BLaER1 treated with 17β-estradiol and CSF1 and Interleukin-3, amounts not matched to agents 10 nM and 100 nM (cell line): ENCODE data around the gene NTMT2.

Experiments
- H3K27ac ChIP-seq, 11 experiments: shearing (Covaris generic); formaldehyde crosslinking; 2 replicates each; pipeline ENCODE4 v1.8.1; 2022
- H3K27me3 ChIP-seq, 11 experiments: shearing (Covaris generic); formaldehyde crosslinking; 2 replicates each; pipeline ENCODE4 v1.8.1; 2022
- H3K36me3 ChIP-seq, 11 experiments: shearing (Covaris generic); formaldehyde crosslinking; 2 replicates each; pipeline ENCODE4 v1.8.1; 2022
- H3K4me1 ChIP-seq, 10 experiments: shearing (Covaris generic); formaldehyde crosslinking; 2 replicates each; pipeline ENCODE4 v1.8.1; 2022
- H3K4me2 ChIP-seq, 11 experiments: shearing (Covaris generic); formaldehyde crosslinking; 2 replicates each; pipeline ENCODE4 v1.8.1; 2022
- H3K4me3 ChIP-seq, 10 experiments: shearing (Covaris generic); formaldehyde crosslinking; 2 replicates each; pipeline ENCODE4 v1.8.1; 2022
- H3K9ac ChIP-seq, 11 experiments: shearing (Covaris generic); formaldehyde crosslinking; 2 replicates each; pipeline ENCODE4 v1.8.1; 2022
- H3K9me3 ChIP-seq, 11 experiments: shearing (Covaris generic); formaldehyde crosslinking; replicated peaks in 1 of 11; 2 replicates each; pipeline ENCODE4 v1.8.1; 2022
- H4K20me1 ChIP-seq, 11 experiments: shearing (Covaris generic); formaldehyde crosslinking; 2 replicates each; pipeline ENCODE4 v1.8.1; 2022
- Cebpa-rat ChIP-seq, 11 experiments: shearing (Covaris generic); IDR thresholded peaks; 2 replicates each; pipeline ENCODE4 v1.8.1; 2022

Gene NTMT2

DNA sequence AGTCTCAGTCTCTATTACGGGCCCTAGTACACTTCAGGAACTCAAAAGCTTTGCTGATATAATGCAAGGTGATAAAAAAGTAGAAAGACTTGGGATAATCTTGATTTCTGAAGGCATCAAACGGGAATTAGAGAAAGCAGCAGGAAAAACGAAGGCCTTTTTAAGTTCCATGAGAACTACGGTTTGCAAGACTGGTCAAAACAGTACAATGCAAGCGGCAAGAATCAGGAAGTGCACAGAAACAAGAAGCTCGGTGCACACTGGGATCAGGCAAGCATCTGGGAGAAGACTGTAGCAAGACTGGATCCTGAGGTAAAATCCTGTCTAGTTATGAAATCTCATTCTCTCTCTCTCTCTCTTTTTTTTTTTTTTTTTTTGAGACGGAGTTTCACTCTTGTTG lies 28.6 kb downstream of the NTMT2 start:
- H3K36me3 ChIP-seq, result no peaks in the 10 kb centered on the region

DNA sequence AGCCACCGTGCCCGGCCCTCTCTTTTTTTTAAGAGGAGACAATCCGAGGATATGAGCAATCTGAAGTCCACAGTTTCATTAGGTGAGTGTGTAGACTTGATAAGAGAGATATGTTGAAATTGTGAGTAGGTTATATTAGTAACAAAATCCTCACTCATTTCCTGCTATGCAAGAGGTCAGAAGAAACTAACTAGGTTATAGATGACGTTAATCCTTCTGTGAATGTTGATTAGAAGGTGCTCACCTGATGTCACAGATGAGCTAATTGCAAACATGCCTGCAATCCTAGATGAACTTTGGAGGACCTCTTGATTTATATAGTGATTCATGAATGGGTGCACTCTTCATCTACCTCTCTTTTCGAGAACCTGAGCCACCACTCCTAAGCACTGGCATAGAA lies 29.3 kb downstream of the NTMT2 start:
- H3K36me3 ChIP-seq, result no peaks in the 10 kb centered on the region
- no peak overlapping the region for H3K9ac ChIP-seq
- no peak for TF ChIP-seq Cebpa-rat (IDR thresholded peaks at IDR 0.05)
- H3K4me3 ChIP-seq, result no peak overlapping the region
- H4K20me1 ChIP-seq, result no peaks in the 10 kb centered on the region
- H3K9me3 ChIP-seq, result peaks cover 4 to 18% (median 14%) of the 10 kb centered on the region in 11 experiments; a peak in 18 of 22 replicates
- H3K4me2 ChIP-seq, result no peak overlapping the region
- no peaks in the 10 kb centered on the region for H3K4me1 ChIP-seq
- H3K27me3 ChIP-seq, result no peaks in the 10 kb centered on the region
- H3K27ac ChIP-seq, result no peak overlapping the region

More for the DNA sequence above, 28.6 kb downstream of the NTMT2 start:
- H3K9me3 ChIP-seq, result peaks cover 4 to 19% (median 14%) of the 10 kb centered on the region in 11 experiments; a peak in 18 of 22 replicates
- no peaks in the 10 kb centered on the region for H3K27me3 ChIP-seq
- H4K20me1 ChIP-seq, result no peaks in the 10 kb centered on the region
- H3K4me3 ChIP-seq, result no peak overlapping the region
- no peaks in the 10 kb centered on the region for H3K4me1 ChIP-seq
- no peak overlapping the region for H3K9ac ChIP-seq
- no peak for TF ChIP-seq Cebpa-rat (IDR thresholded peaks at IDR 0.05)
- no peak overlapping the region for H3K4me2 ChIP-seq
- no peak overlapping the region for H3K27ac ChIP-seq

DNA sequence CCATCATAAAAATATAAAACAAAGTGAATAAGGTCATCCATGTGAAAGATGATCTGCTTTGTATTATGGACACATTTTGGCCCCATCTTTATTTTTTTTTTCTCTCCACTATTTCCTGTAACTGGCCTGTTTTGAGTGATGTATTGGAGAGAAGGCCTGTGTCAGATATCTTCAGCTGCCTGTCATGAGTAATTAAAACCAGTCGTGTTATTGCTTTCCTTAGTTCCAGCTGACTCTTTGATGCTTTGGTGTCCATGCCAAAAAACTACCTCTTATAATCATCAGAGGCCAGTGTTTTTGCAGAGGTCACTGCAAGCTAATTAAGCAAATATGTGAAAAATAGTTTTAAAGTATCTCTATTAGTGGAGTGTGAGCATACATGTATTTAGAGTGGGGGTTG lies 29.7 kb downstream of the NTMT2 start:
- Histone ChIP-seq H3K9me3 (peaks cover 4 to 13% (median 10%) of the 10 kb centered on the region in 11 experiments; a peak in 18 of 22 replicates), H3K27ac (no peak overlapping the region), H4K20me1 (no peaks in the 10 kb centered on the region), H3K4me2 (no peak overlapping the region), H3K4me1 (no peaks in the 10 kb centered on the region), H3K27me3 (no peaks in the 10 kb centered on the region), H3K36me3 (no peaks in the 10 kb centered on the region), H3K9ac (no peak overlapping the region), H3K4me3 (no peak overlapping the region)
- TF ChIP-seq Cebpa-rat (IDR thresholded peaks at IDR 0.05), result no peak

DNA sequence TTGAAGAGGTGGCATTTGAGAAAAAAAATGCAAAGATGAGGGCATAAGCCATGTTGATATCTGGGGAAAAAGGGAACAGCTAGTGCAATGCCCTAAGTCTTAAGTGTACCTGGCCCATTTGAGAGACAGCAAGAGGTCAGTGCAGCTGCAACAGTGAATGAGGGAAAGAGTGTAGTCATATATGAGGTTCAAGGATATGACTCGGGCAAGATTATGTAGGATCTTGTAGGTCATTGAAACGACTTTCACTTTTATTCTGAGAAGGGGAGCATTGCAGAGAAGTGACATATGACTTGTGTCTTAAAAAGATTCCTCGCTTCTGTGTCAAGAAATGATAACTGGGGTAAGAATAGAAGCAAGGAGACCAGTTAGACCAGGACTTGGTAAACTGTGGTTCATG lies 31.0 kb downstream of the NTMT2 start:
- H3K9ac ChIP-seq, result no peak overlapping the region
- H3K27ac ChIP-seq, result no peak overlapping the region
- H3K36me3 ChIP-seq, result no peaks in the 10 kb centered on the region
- no peak overlapping the region for H3K4me2 ChIP-seq
- no peak for TF ChIP-seq Cebpa-rat (IDR thresholded peaks at IDR 0.05)
- H3K9me3 ChIP-seq, result peaks cover 0 to under 1% (median 0%) of the 10 kb centered on the region in 11 experiments; a peak in 2 of 22 replicates
- H3K4me3 ChIP-seq, result no peak overlapping the region
- H4K20me1 ChIP-seq, result no peaks in the 10 kb centered on the region
- no peaks in the 10 kb centered on the region for H3K4me1 ChIP-seq
- no peaks in the 10 kb centered on the region for H3K27me3 ChIP-seq

DNA sequence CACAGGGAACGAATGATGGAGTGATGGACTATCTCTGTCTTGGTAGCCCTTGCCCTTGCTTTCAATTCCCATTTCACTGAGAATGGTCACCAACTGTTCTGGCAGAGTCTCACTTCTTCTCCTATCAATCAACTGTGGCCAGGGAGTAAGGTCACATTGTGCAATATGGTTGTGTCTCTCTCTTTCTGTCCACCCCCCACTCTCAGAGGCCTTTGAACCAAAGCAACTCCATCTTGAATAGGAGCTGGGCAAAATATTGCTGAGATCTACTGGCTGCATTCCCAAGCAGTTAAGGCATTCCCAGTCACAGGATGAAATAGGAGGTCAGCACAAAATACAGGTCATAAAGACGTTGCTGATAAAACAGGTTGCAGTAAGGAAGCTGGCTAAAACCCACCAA lies 36.7 kb downstream of the NTMT2 start:
- Histone ChIP-seq H3K4me3 (no peak overlapping the region), H3K4me2 (no peak overlapping the region), H3K27ac (no peak overlapping the region), H3K9ac (no peak overlapping the region), H3K36me3 (no peaks in the 10 kb centered on the region), H3K27me3 (no peaks in the 10 kb centered on the region), H3K9me3 (no peaks in the 10 kb centered on the region), H4K20me1 (no peaks in the 10 kb centered on the region), H3K4me1 (no peaks in the 10 kb centered on the region)
- 0 out of 22 replicates have a peak, but pooled peaks of 1 of the 11 experiments have one; percentile 21 for TF ChIP-seq Cebpa-rat (IDR thresholded peaks at IDR 0.05)

DNA sequence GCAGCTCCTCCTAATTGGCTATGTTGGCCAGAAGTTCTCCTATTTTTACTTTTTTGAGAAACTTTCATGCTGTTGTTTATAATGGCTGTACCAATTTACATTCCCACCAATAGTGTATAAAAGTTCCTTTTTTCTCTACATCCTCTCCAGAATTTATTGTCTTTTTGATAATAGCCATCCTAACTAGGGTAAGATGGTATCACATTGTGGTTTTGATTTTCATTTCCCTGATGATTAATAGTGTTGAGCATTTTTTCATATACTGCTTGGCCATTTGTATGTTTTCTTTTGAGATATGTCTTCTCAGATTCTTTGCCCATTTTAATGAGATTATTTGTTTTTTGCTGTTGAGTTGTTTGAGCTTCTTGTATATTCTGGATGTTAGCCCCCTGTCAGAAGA lies 46.8 kb downstream of the NTMT2 start:
- Histone ChIP-seq H3K4me2 (no peak overlapping the region), H3K27ac (no peak overlapping the region), H3K4me1 (no peaks in the 10 kb centered on the region), H4K20me1 (no peaks in the 10 kb centered on the region), H3K4me3 (no peak overlapping the region), H3K27me3 (no peaks in the 10 kb centered on the region), H3K9me3 (peaks cover 3 to 25% (median 16%) of the 10 kb centered on the region in 11 experiments; a peak in 13 of 22 replicates), H3K9ac (no peak overlapping the region), H3K36me3 (no peaks in the 10 kb centered on the region)
- TF ChIP-seq Cebpa-rat (IDR thresholded peaks at IDR 0.05), result no peak

DNA sequence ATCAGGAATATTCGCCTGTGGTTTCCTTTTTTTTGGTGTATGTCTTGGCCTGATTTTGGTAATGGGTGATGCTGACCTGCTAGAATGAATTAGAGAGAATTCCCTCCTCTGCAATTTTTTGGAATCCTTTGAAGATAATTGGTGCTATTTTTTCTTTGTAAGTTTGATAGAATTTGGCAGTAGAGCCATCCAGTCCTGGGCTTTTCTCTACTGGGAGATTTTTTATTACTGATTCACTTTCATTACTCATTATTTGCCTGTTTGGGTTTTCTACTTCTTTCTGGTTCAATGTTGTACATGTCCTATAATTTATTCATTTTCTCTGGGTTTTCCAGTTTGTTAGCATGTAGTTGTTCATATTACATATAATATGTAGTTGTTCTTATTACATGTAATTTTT lies 48.7 kb downstream of the NTMT2 start:
- no peak overlapping the region for H3K4me3 ChIP-seq

DNA sequence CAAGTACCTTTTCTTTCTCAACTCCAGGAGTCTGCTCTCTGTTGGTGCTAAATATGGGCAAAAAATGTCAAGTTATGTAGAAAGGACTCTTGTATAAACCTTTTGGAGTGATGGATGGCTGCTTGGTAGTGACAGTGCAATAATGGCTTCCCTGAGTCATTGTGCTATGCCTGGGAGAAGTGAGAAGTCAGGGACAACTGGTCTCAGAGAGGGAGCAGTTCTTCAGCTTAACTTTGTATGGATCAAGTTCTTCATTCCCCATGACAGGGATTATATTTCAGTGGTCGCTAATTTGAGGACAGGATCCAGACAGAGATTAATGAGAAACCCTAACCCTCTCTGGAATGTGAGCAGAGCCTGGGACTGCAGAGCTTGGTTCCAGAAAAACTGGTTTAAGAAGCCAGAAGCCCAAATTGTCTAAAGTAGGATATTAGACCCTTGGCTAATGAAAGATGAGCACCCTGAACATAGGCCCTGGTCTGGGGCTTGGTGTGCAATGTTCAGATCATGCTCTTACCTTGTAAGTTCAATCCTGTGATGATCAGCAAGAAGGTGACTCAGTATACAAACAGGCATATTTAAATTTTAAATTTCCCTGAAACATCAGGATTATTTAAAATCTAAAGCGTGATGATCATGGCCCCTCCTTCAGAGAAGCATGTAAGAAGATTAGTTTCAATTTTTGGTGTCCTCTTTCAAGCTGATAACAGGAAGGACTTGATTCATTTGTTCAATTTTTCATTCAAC lies 50.9 kb downstream of the NTMT2 start:
- H3K9ac ChIP-seq, result no peak overlapping the region
- H3K36me3 ChIP-seq, result no peaks in the 10 kb centered on the region
- no peak overlapping the region for H3K4me3 ChIP-seq
- no peak for TF ChIP-seq Cebpa-rat (IDR thresholded peaks at IDR 0.05)
- H3K27me3 ChIP-seq, result no peaks in the 10 kb centered on the region
- no peaks in the 10 kb centered on the region for H4K20me1 ChIP-seq
- H3K4me1 ChIP-seq, result no peaks in the 10 kb centered on the region
- peaks cover 0 to 4% (median under 1%) of the 10 kb centered on the region in 11 experiments; a peak in 6 of 22 replicates for H3K9me3 ChIP-seq
- H3K27ac ChIP-seq, result no peak overlapping the region
- H3K4me2 ChIP-seq, result no peak overlapping the region

More for the DNA sequence above, 48.7 kb downstream of the NTMT2 start:
- TF ChIP-seq Cebpa-rat (IDR thresholded peaks at IDR 0.05), result no peak
- Histone ChIP-seq H4K20me1 (no peaks in the 10 kb centered on the region), H3K27ac (no peak overlapping the region), H3K9ac (no peak overlapping the region), H3K4me2 (no peak overlapping the region), H3K4me1 (no peaks in the 10 kb centered on the region), H3K27me3 (no peaks in the 10 kb centered on the region), H3K9me3 (peaks cover 2 to 24% (median 12%) of the 10 kb centered on the region in 11 experiments; a peak in 13 of 22 replicates), H3K36me3 (no peaks in the 10 kb centered on the region)

DNA sequence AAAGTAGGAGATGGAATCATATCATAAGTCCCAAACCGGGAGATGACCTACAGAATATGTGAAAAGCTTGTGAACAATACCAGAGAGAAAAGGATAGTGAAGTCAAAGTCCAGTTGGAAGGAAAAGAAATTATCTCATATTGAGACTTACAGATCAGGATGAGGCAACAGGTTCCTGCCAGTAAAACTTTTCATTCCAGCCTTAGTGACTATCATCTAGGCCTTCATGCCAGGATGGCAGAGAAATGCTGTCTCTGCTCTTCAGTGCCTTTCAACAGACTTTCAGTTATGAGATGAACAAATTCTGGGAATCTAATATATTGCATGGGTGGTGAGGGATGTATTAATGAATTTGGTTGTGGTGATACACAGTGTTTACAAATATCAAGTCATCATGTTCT lies 52.3 kb downstream of the NTMT2 start:
- no peak for TF ChIP-seq Cebpa-rat (IDR thresholded peaks at IDR 0.05)
- no peaks in the 10 kb centered on the region for H3K36me3 ChIP-seq

DNA sequence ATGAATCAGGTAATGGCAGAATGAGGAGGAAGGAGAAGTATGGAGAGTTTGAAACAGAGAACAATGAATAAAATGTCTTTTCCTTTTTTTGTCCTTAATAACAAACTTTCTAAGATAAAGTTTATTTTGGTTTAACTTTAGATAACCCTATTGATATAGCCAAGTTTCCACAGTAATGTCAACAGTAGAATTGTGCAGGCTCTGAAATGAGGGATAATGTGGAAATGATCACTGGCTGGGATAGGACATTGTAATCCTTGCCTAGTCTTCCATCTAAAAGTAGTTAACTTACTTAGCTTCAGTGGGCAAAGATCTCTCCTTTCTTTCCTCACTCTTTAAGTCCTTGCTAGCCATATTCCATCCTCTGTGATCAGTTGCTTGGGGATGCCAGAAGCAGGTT lies 52.8 kb downstream of the NTMT2 start:
- no peaks in the 10 kb centered on the region for H3K4me1 ChIP-seq
- no peak overlapping the region for H3K4me2 ChIP-seq
- no peaks in the 10 kb centered on the region for H4K20me1 ChIP-seq
- H3K27me3 ChIP-seq, result no peaks in the 10 kb centered on the region
- no peak overlapping the region for H3K27ac ChIP-seq
- H3K36me3 ChIP-seq, result no peaks in the 10 kb centered on the region
- H3K9ac ChIP-seq, result no peak overlapping the region
- H3K9me3 ChIP-seq, result 0 out of 22 replicates have a peak, but pooled peaks cover 0 to 1% (median 0%) of the 10 kb centered on the region in 11 experiments
- TF ChIP-seq Cebpa-rat (IDR thresholded peaks at IDR 0.05), result no peak
- H3K4me3 ChIP-seq, result no peak overlapping the region

More for the DNA sequence above, 52.3 kb downstream of the NTMT2 start:
- H3K27me3 ChIP-seq, result no peaks in the 10 kb centered on the region
- H3K4me3 ChIP-seq, result no peak overlapping the region
- no peaks in the 10 kb centered on the region for H3K4me1 ChIP-seq
- H3K9ac ChIP-seq, result no peak overlapping the region
- no peaks in the 10 kb centered on the region for H4K20me1 ChIP-seq
- H3K4me2 ChIP-seq, result no peak overlapping the region
- no peak overlapping the region for H3K27ac ChIP-seq
- H3K9me3 ChIP-seq, result no peaks in the 10 kb centered on the region
